C4-2B (cell line): ENCODE data around the gene SHROOM3.

Experiments
- ZFX ChIP-seq: fragments of 450-650 bp; IDR thresholded peaks from 2 replicates; pipeline ENCODE4 v1.6.1; 2017
- TF ChIP-seq, protein P1 (sequence below): fragments of 450-650 bp; conservative IDR thresholded peaks from 2 replicates; pipeline ENCODE4 v1.5.1; 2017; ENCODE audit warnings: mild to moderate bottlenecking

DNA sequence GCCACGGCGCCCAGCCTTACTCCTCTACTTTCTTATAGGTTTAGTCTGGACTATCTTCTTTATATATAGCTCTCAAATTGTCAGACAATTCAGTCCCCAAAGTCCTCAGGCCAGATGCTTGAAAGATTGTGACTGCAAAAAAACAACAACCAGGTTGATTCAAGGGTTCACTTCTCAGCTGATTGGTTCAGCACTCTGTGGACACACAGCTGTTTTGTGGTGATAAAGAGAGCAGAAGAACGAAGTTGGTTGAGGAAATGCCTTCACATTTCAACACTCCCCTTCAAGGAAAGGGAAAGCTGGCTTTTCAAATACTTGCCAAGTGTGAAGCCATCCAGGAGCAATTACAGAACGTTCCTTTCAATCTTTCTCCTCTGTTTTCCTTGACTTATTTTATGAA lies 166.8 kb downstream of the SHROOM3 start:
- TF ChIP-seq, protein P1, sequence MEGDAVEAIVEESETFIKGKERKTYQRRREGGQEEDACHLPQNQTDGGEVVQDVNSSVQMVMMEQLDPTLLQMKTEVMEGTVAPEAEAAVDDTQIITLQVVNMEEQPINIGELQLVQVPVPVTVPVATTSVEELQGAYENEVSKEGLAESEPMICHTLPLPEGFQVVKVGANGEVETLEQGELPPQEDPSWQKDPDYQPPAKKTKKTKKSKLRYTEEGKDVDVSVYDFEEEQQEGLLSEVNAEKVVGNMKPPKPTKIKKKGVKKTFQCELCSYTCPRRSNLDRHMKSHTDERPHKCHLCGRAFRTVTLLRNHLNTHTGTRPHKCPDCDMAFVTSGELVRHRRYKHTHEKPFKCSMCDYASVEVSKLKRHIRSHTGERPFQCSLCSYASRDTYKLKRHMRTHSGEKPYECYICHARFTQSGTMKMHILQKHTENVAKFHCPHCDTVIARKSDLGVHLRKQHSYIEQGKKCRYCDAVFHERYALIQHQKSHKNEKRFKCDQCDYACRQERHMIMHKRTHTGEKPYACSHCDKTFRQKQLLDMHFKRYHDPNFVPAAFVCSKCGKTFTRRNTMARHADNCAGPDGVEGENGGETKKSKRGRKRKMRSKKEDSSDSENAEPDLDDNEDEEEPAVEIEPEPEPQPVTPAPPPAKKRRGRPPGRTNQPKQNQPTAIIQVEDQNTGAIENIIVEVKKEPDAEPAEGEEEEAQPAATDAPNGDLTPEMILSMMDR: no peak
- no peak for TF ChIP-seq ZFX
